Transverse colon (tissue), 4 donors: ENCODE measurements around the gene ATP1A2.

ENCODE experiments used
- CTCF ChIP-seq, 5 experiments: fragments of 200-600 bp in 3 of 5; fragments of 450-650 bp in 2 of 5; sonication (generic) in 3 of 5; IDR thresholded peaks; 1 replicate in 2 of 5; 2 replicates in 3 of 5; pipeline ENCODE4 v1.5.1; 2016 to 2017; ENCODE audit warnings: antibody characterized with exemption in 5 of 5, inconsistent platforms in 3 of 5, mild to moderate bottlenecking in 2 of 5, moderate library complexity in 1 of 5
- POLR2AphosphoS5 ChIP-seq, 3 donors: sonication (generic); formaldehyde crosslinking; IDR thresholded peaks; one replicate each; pipeline ENCODE4 v1.6.1; 2016; ENCODE audit warnings: antibody characterized with exemption in 3 of 3

- TF ChIP-seq CTCF (IDR thresholded peaks at IDR 0.05) (no peak), POLR2AphosphoS5 (IDR thresholded peaks at IDR 0.05) (no peak)
Measured at GRCh38 chr1:160123726-160124125, 8.2 kb downstream of the ATP1A2 start.
